ENCODE measurements around the gene OAS2.

Gene OAS2

GRCh38 chr12:113010701-113011100, 32.4 kb downstream of the OAS2 start:
- Histone ChIP-seq H2AFZ (ENCODE audit: low read length) (no peak overlapping the region), H3F3A (ENCODE audit: insufficient read depth, low read length) (no peaks in the 10 kb centered on the region), H3K36me3 (ENCODE audit: insufficient read depth, low read length) (no peaks in the 10 kb centered on the region; the same call in 1 of the 2 replicates), H3K79me2 (ENCODE audit: insufficient read depth, low read length) (no peaks in the 10 kb centered on the region), H3K9ac (ENCODE audit: low read length) (no peak overlapping the region), H4K20me1 (ENCODE audit: insufficient read depth, low read length) (no peaks in the 10 kb centered on the region), H3K9me2 (ENCODE audit: low read depth, low read length) (no peaks in the 10 kb centered on the region), H3K4me1 (ENCODE audit: insufficient read depth, low read length, severe bottlenecking) (no peaks in the 10 kb centered on the region), H3K27ac (ENCODE audit: low read depth, low read length, poor library complexity, severe bottlenecking) (no peak overlapping the region), H3K27me3 (ENCODE audit: insufficient read depth, low read length) (no peaks in the 10 kb centered on the region), H3K9me3 (ENCODE audit: low read length) (no peaks in the 10 kb centered on the region; the same call in 1 of the 2 replicates), H3K4me2 (ENCODE audit: low read length) (no peak overlapping the region), H3K4me3 (ENCODE audit: low read depth, low read length, poor library complexity, severe bottlenecking) (no peak overlapping the region)
- TF ChIP-seq EZH2 (IDR thresholded peaks at IDR 0.05; ENCODE audit: borderline replicate concordance, low read length), result no peak
- TF ChIP-seq CTCF (IDR thresholded peaks at IDR 0.05; ENCODE audit: low read length), result no peak

GRCh38 chr12:113014565-113014964, 36.2 kb downstream of the OAS2 start:
- no peaks in the 10 kb centered on the region for H3K27me3 ChIP-seq (ENCODE audit: insufficient read depth, low read length)
- no peak overlapping the region for H3K9ac ChIP-seq (ENCODE audit: low read length)

GRCh38 chr12:113016796-113017195, 38.5 kb downstream of the OAS2 start:
- H3K79me2 ChIP-seq (ENCODE audit: insufficient read depth, low read length), result no peaks in the 10 kb centered on the region
- H2AFZ ChIP-seq (ENCODE audit: low read length), result no peak overlapping the region
- no peak for TF ChIP-seq CTCF (IDR thresholded peaks at IDR 0.05; ENCODE audit: low read length)
- no peak for TF ChIP-seq EZH2 (IDR thresholded peaks at IDR 0.05; ENCODE audit: borderline replicate concordance, low read length)
- no peaks in the 10 kb centered on the region for H3K36me3 ChIP-seq (ENCODE audit: insufficient read depth, low read length)
- H3K4me1 ChIP-seq (ENCODE audit: insufficient read depth, low read length, severe bottlenecking), result no peaks in the 10 kb centered on the region
- no peak overlapping the region for H3K27ac ChIP-seq (ENCODE audit: low read depth, low read length, poor library complexity, severe bottlenecking)
- H3K9me3 ChIP-seq (ENCODE audit: low read length), result no peaks in the 10 kb centered on the region
- no peak overlapping the region for H3K4me3 ChIP-seq (ENCODE audit: low read depth, low read length, poor library complexity, severe bottlenecking)
- H3K27me3 ChIP-seq (ENCODE audit: insufficient read depth, low read length), result no peaks in the 10 kb centered on the region
- H3K4me2 ChIP-seq (ENCODE audit: low read length), result no peak overlapping the region
- no peaks in the 10 kb centered on the region for H3F3A ChIP-seq (ENCODE audit: insufficient read depth, low read length)
- H3K9me2 ChIP-seq (ENCODE audit: low read depth, low read length), result no peaks in the 10 kb centered on the region
- no peaks in the 10 kb centered on the region for H4K20me1 ChIP-seq (ENCODE audit: insufficient read depth, low read length)
- H3K9ac ChIP-seq (ENCODE audit: low read length), result no peak overlapping the region

More at GRCh38 chr12:113014565-113014964, 36.2 kb downstream of the OAS2 start:
- Histone ChIP-seq H3K79me2 (ENCODE audit: insufficient read depth, low read length) (no peaks in the 10 kb centered on the region), H3K4me3 (ENCODE audit: low read depth, low read length, poor library complexity, severe bottlenecking) (no peak overlapping the region), H4K20me1 (ENCODE audit: insufficient read depth, low read length) (no peaks in the 10 kb centered on the region), H3K9me2 (ENCODE audit: low read depth, low read length) (no peaks in the 10 kb centered on the region), H3K4me1 (ENCODE audit: insufficient read depth, low read length, severe bottlenecking) (no peaks in the 10 kb centered on the region), H3F3A (ENCODE audit: insufficient read depth, low read length) (no peaks in the 10 kb centered on the region), H3K4me2 (ENCODE audit: low read length) (no peak overlapping the region), H2AFZ (ENCODE audit: low read length) (no peak overlapping the region), H3K27ac (ENCODE audit: low read depth, low read length, poor library complexity, severe bottlenecking) (no peak overlapping the region), H3K9me3 (ENCODE audit: low read length) (no peaks in the 10 kb centered on the region; the same call in 1 of the 2 replicates), H3K36me3 (ENCODE audit: insufficient read depth, low read length) (no peaks in the 10 kb centered on the region; the same call in 1 of the 2 replicates)
- TF ChIP-seq CTCF (IDR thresholded peaks at IDR 0.05; ENCODE audit: low read length), result no peak
- TF ChIP-seq EZH2 (IDR thresholded peaks at IDR 0.05; ENCODE audit: borderline replicate concordance, low read length), result no peak

Data from OCI-LY1 (cell line).